K562 (cell line): ENCODE results near the gene NUDT14. TPM values are rescaled to one million over a fixed set of nuclear protein-coding genes. Genes with fewer than 3 reads are reported as not detected.

ENCODE experiments used
- ATAC-seq: fragments of 200-7000 bp; cut with Tn5 transposase; 3 replicates; pipeline ENCODE4 v1.9.1; 2020; ENCODE audit warnings: moderate library complexity
- BruUV-seq: library from RNA; stranded (reverse); fragments of 400-500 nt; replicated peaks from 2 replicates; lab custom pipeline; 2021; lab: Mats Ljungman, UMichigan
- CTCF ChIA-PET: fragments of 300-600 bp; formaldehyde crosslinking; extraction: SDS; loops from one replicate; lab custom pipeline; 2021; ENCODE audit warnings: low intra/inter-chr PET ratio; lab: Yijun Ruan, JAX
- POLR2A ChIA-PET: fragments of 300-600, 350-650 bp; sonication (Branson Sonifier 250); formaldehyde crosslinking; extraction: SDS; loops from one replicate; lab custom pipeline; 2021; ENCODE audit warnings: antibody characterized with exemption, inconsistent platforms; lab: Yijun Ruan, JAX
- DNase-seq, 4 experiments: peaks; one replicate each; pipeline versions ENCODE4 v3.0.0 to v3.0.0-alpha.2; 2011 to 2018; ENCODE audit warnings: low spot score in 3 of 4, mixed read lengths in 3 of 4; ENCODE audit errors: extremely low read depth in 1 of 4
- FAIRE-seq: peaks from 2 replicates; lab custom pipeline; 2011; peaks lifted over from hg19 to GRCh38; lab: Jason Lieb, UNC
- H2AFZ ChIP-seq: 2 replicates; pipeline ENCODE4 v1.6.0; 2011; ENCODE audit warnings: low read depth, low read length, control low read depth, inconsistent platforms
- H3K27ac ChIP-seq: fragments of 200-600 bp; 3 replicates; pipeline ENCODE4 v1.8.0; 2011; ENCODE audit warnings: low read depth, mild to moderate bottlenecking, control low read depth, inconsistent platforms, low read length, moderate library complexity, mixed read lengths; ENCODE audit errors: extremely low read depth
- H3K27me3 ChIP-seq, 2 experiments: fragments of 300-600 bp in 1 of 2; 2 replicates in 1 of 2; 3 replicates in 1 of 2; pipeline versions ENCODE4 v1.6.0 to v1.8.0; 2011; ENCODE audit warnings: inconsistent platforms in 2 of 2, low read length in 2 of 2, mild to moderate bottlenecking in 1 of 2, mixed read lengths in 1 of 2, moderate library complexity in 1 of 2; ENCODE audit not compliant: control insufficient read depth in 2 of 2, insufficient read depth in 2 of 2
- H3K36me3 ChIP-seq: fragments of 300-600 bp; 3 replicates; pipeline ENCODE4 v1.8.0; 2011; ENCODE audit warnings: mild to moderate bottlenecking, low read length, inconsistent platforms; ENCODE audit not compliant: control insufficient read depth, insufficient read depth
- H3K4me1 ChIP-seq, 2 experiments: fragments of 200-600 bp in 1 of 2; replicated peaks in 1 of 2; 2 replicates in 1 of 2; 3 replicates in 1 of 2; pipeline versions ENCODE4 v1.5.1 to v1.8.0; 2011; ENCODE audit warnings: inconsistent platforms in 2 of 2, low read length in 2 of 2, mild to moderate bottlenecking in 1 of 2, mixed read lengths in 1 of 2, moderate library complexity in 1 of 2; ENCODE audit not compliant: control insufficient read depth in 2 of 2, insufficient read depth in 2 of 2
- H3K4me2 ChIP-seq: 2 replicates; pipeline ENCODE4 v1.6.1; 2011; ENCODE audit warnings: low read length, control low read depth, inconsistent platforms, mixed read lengths; ENCODE audit not compliant: insufficient read depth
- H3K4me3 ChIP-seq: fragments of 200-600 bp; sonication (generic), shearing (Covaris generic); 2 replicates; pipeline ENCODE4 v1.5.1; 2016; ENCODE audit warnings: control low read depth, inconsistent platforms
- H3K79me2 ChIP-seq: fragments of 200-600 bp; 3 replicates; pipeline ENCODE4 v1.8.0; 2011; ENCODE audit warnings: low read length, inconsistent platforms; ENCODE audit not compliant: control insufficient read depth, insufficient read depth
- H3K9ac ChIP-seq, 2 experiments: 2 replicates each; pipeline versions ENCODE4 v1.6.0 to v1.6.1; 2011; ENCODE audit warnings: low read depth in 2 of 2, low read length in 2 of 2, control low read depth in 1 of 2, inconsistent platforms in 1 of 2, mild to moderate bottlenecking in 1 of 2, mixed read lengths in 1 of 2; ENCODE audit not compliant: insufficient read depth in 1 of 2
- H3K9me1 ChIP-seq: one replicate; pipeline ENCODE4 v1.6.0; 2011; ENCODE audit warnings: inconsistent platforms, mild to moderate bottlenecking, low read length, moderate library complexity; ENCODE audit not compliant: control insufficient read depth, insufficient read depth
- H3K9me3 ChIP-seq: replicated peaks from 2 replicates; pipeline ENCODE4 v1.5.1; 2011; ENCODE audit warnings: low read depth, low read length, inconsistent platforms; ENCODE audit not compliant: control insufficient read depth, insufficient read depth
- H4K20me1 ChIP-seq: replicated peaks from 2 replicates; pipeline ENCODE4 v1.6.1; 2011; ENCODE audit warnings: low read length, inconsistent platforms, mixed read lengths; ENCODE audit not compliant: control insufficient read depth, insufficient read depth
- TRIM28 ChIP-seq: fragments of 450-650 bp; IDR thresholded peaks from 2 replicates; pipeline ENCODE4 v1.6.1; 2017
- WGBS: fragments of 100-300 bp; shearing (Covaris generic); methylation state at CpG from one replicate; pipeline ENCODE4 v1.1.6; 2016; ENCODE audit warnings: low coverage, mixed read lengths; ENCODE audit not compliant: insufficient coverage; ENCODE audit errors: missing lambda C conversion rate; 5-methylcytosine and 5-hydroxymethylcytosine counted together
- in situ Hi-C: fragments of 300-500 bp; cut with MboI; formaldehyde crosslinking; loops from 4 replicates; pipeline ENCODE4 v1.15.0; 2018; ENCODE audit warnings: inconsistent platforms, mixed read lengths
- intact Hi-C: fragments of 100-400 bp; cut with micrococcal nuclease; formaldehyde crosslinking; loops from 2 replicates; pipeline ENCODE4 v1.14.2; 2022
- polyA plus RNA-seq, 8 experiments: library from polyadenylated mRNA; depleted of rRNA in 4 of 8; stranded (reverse) in 5 of 8; unstranded in 3 of 8; fragments of >200 nt; fragmentation: Nextera tagmentation in 2 of 8; fragmentation: Illumina TruSeq in 1 of 8; extraction: Ambion mirVana in 2 of 8; extraction: Trizol in 1 of 8; gene quantifications; 2 replicates each; pipeline versions ENCODE4 v1.2.1 to v1.2.3, GENCODE V29; 2011 to 2014; ENCODE audit warnings: inconsistent platforms in 1 of 8, missing spikeins in 1 of 8
- total RNA-seq, 7 experiments: library from RNA; depleted of rRNA in 6 of 7; stranded (reverse); fragments of >200 nt in 6 of 7; fragmentation: Illumina TruSeq in 2 of 7; extraction: Trizol in 2 of 7; gene quantifications; 2 replicates each; pipeline versions ENCODE4 v1.2.1 to v1.2.3, GENCODE V29; 2011 to 2021; ENCODE audit warnings: low replicate concordance in 1 of 7
- TF ChIP-seq, protein P1 (sequence below): fragments of 450-650 bp; IDR thresholded peaks from 2 replicates; pipeline ENCODE4 v1.7.0; 2016; ENCODE audit warnings: borderline replicate concordance
- TF ChIP-seq, protein P2 (sequence below), 2 experiments: fragments of 150-350 bp in 1 of 2; IDR thresholded peaks; 2 replicates each; pipeline ENCODE4 v1.6.1; 2012 to 2016; ENCODE audit warnings: low read depth in 2 of 2, low read length in 2 of 2, mild to moderate bottlenecking in 1 of 2, moderate library complexity in 1 of 2

Gene NUDT14
- total and polyA plus RNA-seq, 9 of the 15 experiments (the other 6 are each of a cell fraction or from before 2014, with no cell fraction given): 0.14 to 16.3 (median 8.2) TPM

DNA sequence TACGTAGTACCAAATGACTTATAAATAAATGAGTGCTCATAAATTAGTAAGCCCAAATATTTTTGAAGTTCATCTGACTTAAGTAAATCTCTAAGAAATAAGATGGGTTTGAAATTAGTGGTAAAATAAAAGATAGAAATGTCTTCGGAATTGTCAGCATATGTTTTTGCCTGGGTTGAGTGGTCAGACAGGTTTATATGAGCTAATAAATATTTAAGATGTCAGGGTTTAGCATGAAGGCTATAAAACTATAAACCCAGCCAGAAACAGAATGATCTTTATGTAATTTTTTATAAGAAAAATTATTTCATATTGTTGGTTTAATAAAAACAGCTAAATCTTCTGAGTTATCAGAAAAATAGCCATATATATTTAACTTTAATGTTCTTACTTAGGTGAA, 49.9 kb downstream of the NUDT14 start:
- no peaks in the 10 kb centered on the region for H4K20me1 ChIP-seq
- H2AFZ ChIP-seq: no peak overlapping the region
- intact Hi-C loops (no loop called here), in situ Hi-C loops (no loop called here)
- ATAC-seq (no peak), DNase-seq (no peak), FAIRE-seq (no peak)
- no peaks in the 10 kb centered on the region for H3K79me2 ChIP-seq
- no peak overlapping the region for H3K9ac ChIP-seq
- H3K4me2 ChIP-seq: no peak overlapping the region
- H3K36me3 ChIP-seq: no peaks in the 10 kb centered on the region
- 13% methylated on average over 2 of the region's 2 CpGs for WGBS
- H3K9me1 ChIP-seq: no peaks in the 10 kb centered on the region
- H3K27ac ChIP-seq: no peak overlapping the region
- H3K4me1 ChIP-seq: peaks cover 0 to 1% of the 10 kb centered on the region in 2 experiments; a peak in 1 of 5 replicates
- BruUV-seq: no TSS peak
- peaks cover 6 to 14% of the 10 kb centered on the region in 2 experiments; a peak in 3 of 5 replicates for H3K27me3 ChIP-seq
- no peak overlapping the region for H3K4me3 ChIP-seq
- ChIA-PET CTCF (interaction anchor here (0.7 kb wide), 1 partner anchor 85 kb away, joined by 3 read pairs; no protein-coding TSS in a partner anchor), POLR2A (no interaction called here)
- no peaks in the 10 kb centered on the region for H3K9me3 ChIP-seq
- TF ChIP-seq, protein P1, sequence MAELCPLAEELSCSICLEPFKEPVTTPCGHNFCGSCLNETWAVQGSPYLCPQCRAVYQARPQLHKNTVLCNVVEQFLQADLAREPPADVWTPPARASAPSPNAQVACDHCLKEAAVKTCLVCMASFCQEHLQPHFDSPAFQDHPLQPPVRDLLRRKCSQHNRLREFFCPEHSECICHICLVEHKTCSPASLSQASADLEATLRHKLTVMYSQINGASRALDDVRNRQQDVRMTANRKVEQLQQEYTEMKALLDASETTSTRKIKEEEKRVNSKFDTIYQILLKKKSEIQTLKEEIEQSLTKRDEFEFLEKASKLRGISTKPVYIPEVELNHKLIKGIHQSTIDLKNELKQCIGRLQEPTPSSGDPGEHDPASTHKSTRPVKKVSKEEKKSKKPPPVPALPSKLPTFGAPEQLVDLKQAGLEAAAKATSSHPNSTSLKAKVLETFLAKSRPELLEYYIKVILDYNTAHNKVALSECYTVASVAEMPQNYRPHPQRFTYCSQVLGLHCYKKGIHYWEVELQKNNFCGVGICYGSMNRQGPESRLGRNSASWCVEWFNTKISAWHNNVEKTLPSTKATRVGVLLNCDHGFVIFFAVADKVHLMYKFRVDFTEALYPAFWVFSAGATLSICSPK: no peak
- TF ChIP-seq TRIM28: peak; percentile 73; the same call in 1 of the 2 replicates
- TF ChIP-seq, protein P2, sequence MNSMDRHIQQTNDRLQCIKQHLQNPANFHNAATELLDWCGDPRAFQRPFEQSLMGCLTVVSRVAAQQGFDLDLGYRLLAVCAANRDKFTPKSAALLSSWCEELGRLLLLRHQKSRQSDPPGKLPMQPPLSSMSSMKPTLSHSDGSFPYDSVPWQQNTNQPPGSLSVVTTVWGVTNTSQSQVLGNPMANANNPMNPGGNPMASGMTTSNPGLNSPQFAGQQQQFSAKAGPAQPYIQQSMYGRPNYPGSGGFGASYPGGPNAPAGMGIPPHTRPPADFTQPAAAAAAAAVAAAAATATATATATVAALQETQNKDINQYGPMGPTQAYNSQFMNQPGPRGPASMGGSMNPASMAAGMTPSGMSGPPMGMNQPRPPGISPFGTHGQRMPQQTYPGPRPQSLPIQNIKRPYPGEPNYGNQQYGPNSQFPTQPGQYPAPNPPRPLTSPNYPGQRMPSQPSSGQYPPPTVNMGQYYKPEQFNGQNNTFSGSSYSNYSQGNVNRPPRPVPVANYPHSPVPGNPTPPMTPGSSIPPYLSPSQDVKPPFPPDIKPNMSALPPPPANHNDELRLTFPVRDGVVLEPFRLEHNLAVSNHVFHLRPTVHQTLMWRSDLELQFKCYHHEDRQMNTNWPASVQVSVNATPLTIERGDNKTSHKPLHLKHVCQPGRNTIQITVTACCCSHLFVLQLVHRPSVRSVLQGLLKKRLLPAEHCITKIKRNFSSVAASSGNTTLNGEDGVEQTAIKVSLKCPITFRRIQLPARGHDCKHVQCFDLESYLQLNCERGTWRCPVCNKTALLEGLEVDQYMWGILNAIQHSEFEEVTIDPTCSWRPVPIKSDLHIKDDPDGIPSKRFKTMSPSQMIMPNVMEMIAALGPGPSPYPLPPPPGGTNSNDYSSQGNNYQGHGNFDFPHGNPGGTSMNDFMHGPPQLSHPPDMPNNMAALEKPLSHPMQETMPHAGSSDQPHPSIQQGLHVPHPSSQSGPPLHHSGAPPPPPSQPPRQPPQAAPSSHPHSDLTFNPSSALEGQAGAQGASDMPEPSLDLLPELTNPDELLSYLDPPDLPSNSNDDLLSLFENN (IDR thresholded peaks at IDR 0.05; ENCODE audit: low read depth in 2 of 2, low read length in 2 of 2): no peak
- TF ChIP-seq, all 486 proteins: peak for 1
